LNCAP (cell line): ENCODE results near the gene LMAN2.
A peak's percentile ranks its signal among the peaks of the same experiment; 100 is the strongest.

Experiments
- CTCF ChIP-seq: fragments of 450-650 bp; IDR thresholded peaks from 2 replicates; pipeline ENCODE4 v1.5.1; 2017; ENCODE audit warnings: mild to moderate bottlenecking

Gene LMAN2

GRCh38 chr5:177369645-177370440 is 18.4 kb upstream of the LMAN2 start:
- TF ChIP-seq CTCF: no peak

GRCh38 chr5:177368869-177369644 is 17.6 kb upstream of the LMAN2 start:
- TF ChIP-seq CTCF: peak; percentile 63

GRCh38 chr5:177367981-177368868 is 16.8 kb upstream of the LMAN2 start:
- TF ChIP-seq CTCF: no peak

- TF ChIP-seq CTCF: no peak
These were observed 15.9 kb upstream of the LMAN2 start for GRCh38 chr5:177367323-177367848.

GRCh38 chr5:177366528-177367322 is 15.3 kb upstream of the LMAN2 start:
- no peak for TF ChIP-seq CTCF

- TF ChIP-seq CTCF: no peak
These were observed 14.5 kb upstream of the LMAN2 start for GRCh38 chr5:177365845-177366527.
